GM15510 (cell line): ENCODE measurements around the gene NUP58.

Experiments
- POLR2A ChIP-seq: IDR thresholded peaks from 3 replicates; pipeline ENCODE4 v1.6.1; 2011; ENCODE audit warnings: borderline replicate concordance; ENCODE audit not compliant: insufficient read length; ENCODE audit errors: extremely low read depth

The NUP58 gene

GRCh38 chr13:25301347-25302113 is at the start of gene NUP58:
TSS of gene NUP58 (plus strand) at chr13:25301625. CDS start at chr13:25301774, 149 bp downstream.
- peak; percentile 95 for TF ChIP-seq POLR2A

- no peak for TF ChIP-seq POLR2A
These were observed 49.2 kb upstream of the NUP58 start for GRCh38 chr13:25252225-25252624.

- no peak for TF ChIP-seq POLR2A
These were observed 48.7 kb upstream of the NUP58 start for GRCh38 chr13:25252752-25253151.

GRCh38 chr13:25253702-25254101 is 47.7 kb upstream of the NUP58 start:
- no peak for TF ChIP-seq POLR2A

- TF ChIP-seq POLR2A = no peak
These were observed 39.2 kb upstream of the NUP58 start for GRCh38 chr13:25262261-25262660.

- TF ChIP-seq POLR2A = no peak
These were observed 34.7 kb upstream of the NUP58 start for GRCh38 chr13:25266706-25267105.

- no peak for TF ChIP-seq POLR2A
These were observed 33.7 kb upstream of the NUP58 start for GRCh38 chr13:25267715-25268114.

GRCh38 chr13:25268561-25268960 is 32.9 kb upstream of the NUP58 start:
- TF ChIP-seq POLR2A = no peak

GRCh38 chr13:25276748-25277147 is 24.7 kb upstream of the NUP58 start:
- TF ChIP-seq POLR2A = no peak

- no peak for TF ChIP-seq POLR2A
These were observed 21.0 kb upstream of the NUP58 start for GRCh38 chr13:25280396-25280795.

GRCh38 chr13:25281193-25281934 is 20.1 kb upstream of the NUP58 start:
- TF ChIP-seq POLR2A = no peak

- TF ChIP-seq POLR2A = no peak
These were observed 19.5 kb upstream of the NUP58 start for GRCh38 chr13:25281935-25282332.

GRCh38 chr13:25286308-25286968 is 15.0 kb upstream of the NUP58 start:
- TF ChIP-seq POLR2A = no peak

GRCh38 chr13:25286969-25287961 is 14.2 kb upstream of the NUP58 start, which contains the start of gene MTMR6:
TSS of gene MTMR6 (minus strand) at chr13:25287488. CDS start at chr13:25287247, 241 bp downstream.
- TF ChIP-seq POLR2A = peak; percentile 78
